Activated CD4-positive, alpha-beta T cell treated with anti-CD3 and anti-CD28 coated beads for 1 hour (primary cell): ENCODE measurements around the gene LYZL4.

ENCODE experiments used
- DNase-seq: peaks from one replicate; pipeline ENCODE4 v3.0.0-alpha.2; 2020

LYZL4 gene

GRCh38 chr3:42410370-42411131 is at the start of gene LYZL4:
Gene LYZL4 (minus strand): TSS chr3:42410610. CDS start chr3:42407251, 3,359 bp downstream.
- DNase-seq, result no peak

- no peak for DNase-seq
Observed at GRCh38 chr3:42459151-42459550, 48.7 kb upstream of the LYZL4 start.

- DNase-seq, result no peak
Observed at GRCh38 chr3:42456211-42456610, 45.8 kb upstream of the LYZL4 start.

GRCh38 chr3:42451546-42452230 is 41.3 kb upstream of the LYZL4 start:
- DNase-seq, result no peak

- DNase-seq, result no peak
Observed at GRCh38 chr3:42451116-42451515, 40.7 kb upstream of the LYZL4 start.

GRCh38 chr3:42450567-42450966 is 40.2 kb upstream of the LYZL4 start:
- DNase-seq, result no peak

GRCh38 chr3:42447481-42447880 is 37.1 kb upstream of the LYZL4 start:
- DNase-seq, result no peak

GRCh38 chr3:42446111-42447050 is 36.0 kb upstream of the LYZL4 start:
- DNase-seq, result no peak

- DNase-seq, result peak; percentile 67
Observed at GRCh38 chr3:42443819-42444436, 33.5 kb upstream of the LYZL4 start.

- DNase-seq, result no peak
Observed at GRCh38 chr3:42443292-42443691, 32.9 kb upstream of the LYZL4 start.

- DNase-seq, result no peak
Observed at GRCh38 chr3:42442640-42443039, 32.2 kb upstream of the LYZL4 start.

- DNase-seq, result no peak
Observed at GRCh38 chr3:42441791-42442190, 31.4 kb upstream of the LYZL4 start.

GRCh38 chr3:42440924-42441323 is 30.5 kb upstream of the LYZL4 start:
- DNase-seq, result no peak

- DNase-seq, result no peak
Observed at GRCh38 chr3:42439261-42440115, 29.1 kb upstream of the LYZL4 start.

GRCh38 chr3:42438758-42439157 is 28.3 kb upstream of the LYZL4 start:
- no peak for DNase-seq

GRCh38 chr3:42438193-42438592 is 27.8 kb upstream of the LYZL4 start:
- no peak for DNase-seq

GRCh38 chr3:42434777-42435380 is 24.5 kb upstream of the LYZL4 start:
- no peak for DNase-seq

GRCh38 chr3:42432485-42432884 is 22.1 kb upstream of the LYZL4 start:
- DNase-seq, result no peak

GRCh38 chr3:42430781-42431532 is 20.5 kb upstream of the LYZL4 start:
- no peak for DNase-seq

- no peak for DNase-seq
Observed at GRCh38 chr3:42428830-42429229, 18.4 kb upstream of the LYZL4 start.
